Measurements from ENCODE around the gene CHCHD5.
"Not testable (repeated sequence)": the region's sequence is repeated elsewhere in the genome, so short reads cannot be mapped to it uniquely, and the experiment has no call there.

CHCHD5 gene

GRCh38 chr2:112614201-112614840, 29.9 kb downstream of the CHCHD5 start:
- H3K4me2 ChIP-seq (ENCODE audit: insufficient read depth, low read length, poor library complexity, severe bottlenecking) = no peak overlapping the region
- peak overlapping the region; percentile 44 for H3K18ac ChIP-seq (ENCODE audit: low read length)
- no peak overlapping the region for H2BK5ac ChIP-seq (ENCODE audit: low read length)
- H2BK12ac ChIP-seq (ENCODE audit: low read length) = no peak overlapping the region
- no peaks in the 10 kb centered on the region for H3K27me3 ChIP-seq (ENCODE audit: control insufficient read depth in 3 of 3, insufficient read depth in 3 of 3, low read depth in 1 of 3, low read length in 3 of 3)
- H2AK5ac ChIP-seq (ENCODE audit: low read depth, low read length) = no peak overlapping the region
- no peak overlapping the region for H4K91ac ChIP-seq (ENCODE audit: low read depth, low read length, poor library complexity)
- H4K8ac ChIP-seq (ENCODE audit: low read depth, low read length) = no peak overlapping the region
- no peak overlapping the region for H2BK15ac ChIP-seq (ENCODE audit: low read length)
- H3K36me3 ChIP-seq (replicated peaks in 1 of 2; ENCODE audit: control insufficient read depth in 2 of 2, insufficient read depth in 2 of 2, low read length in 2 of 2) = no peaks in the 10 kb centered on the region
- no peaks in the 10 kb centered on the region for H3K79me1 ChIP-seq (ENCODE audit: low read depth, low read length)
- DNase-seq (ENCODE audit: low spot score) = no peak
- no peak overlapping the region for H3K4me3 ChIP-seq (ENCODE audit: low read length in 2 of 2)
- no CpG with 5 or more reads among the region's 13 CpGs for WGBS, 2 donors (ENCODE audit: extremely low coverage in 2 of 2, insufficient read length in 2 of 2, insufficient replicate concordance in 1 of 2)
- no peak overlapping the region for H2AFZ ChIP-seq (ENCODE audit: low read length)
- H3K4me1 ChIP-seq (ENCODE audit: control insufficient read depth in 2 of 2, insufficient read depth in 1 of 2, low read depth in 1 of 2, low read length in 2 of 2) = peaks cover 0 to 6% of the 10 kb centered on the region in 2 donors
- H3K9me3 ChIP-seq (replicated peaks in 1 of 2; ENCODE audit: control insufficient read depth in 2 of 2, insufficient read depth in 1 of 2, low read depth in 1 of 2, low read length in 2 of 2) = no peaks in the 10 kb centered on the region
- no peak overlapping the region for H2BK120ac ChIP-seq (ENCODE audit: low read depth, low read length)
- H3K4ac ChIP-seq (ENCODE audit: low read length) = no peak overlapping the region
- H3K27ac ChIP-seq (replicated peaks; ENCODE audit: low read length) = no peak overlapping the region
- no peak overlapping the region for H3K23ac ChIP-seq (ENCODE audit: low read depth, low read length, poor library complexity)
- no peak overlapping the region for H3K9ac ChIP-seq (ENCODE audit: low read depth, low read length, poor library complexity)
- no peak overlapping the region for H3K14ac ChIP-seq (ENCODE audit: low read length)

GRCh38 chr2:112615051-112615450, 30.6 kb downstream of the CHCHD5 start:
- WGBS, 2 donors (ENCODE audit: extremely low coverage in 2 of 2, insufficient read length in 2 of 2, insufficient replicate concordance in 1 of 2) = no CpG with 5 or more reads among the region's 8 CpGs
- no peaks in the 10 kb centered on the region for H3K79me1 ChIP-seq (ENCODE audit: low read depth, low read length)
- no peak overlapping the region for H4K91ac ChIP-seq (ENCODE audit: low read depth, low read length, poor library complexity)
- no peak overlapping the region for H3K23ac ChIP-seq (ENCODE audit: low read depth, low read length, poor library complexity)
- H3K36me3 ChIP-seq (replicated peaks in 1 of 2; ENCODE audit: control insufficient read depth in 2 of 2, insufficient read depth in 2 of 2, low read length in 2 of 2) = no peaks in the 10 kb centered on the region
- no peak overlapping the region for H2BK15ac ChIP-seq (ENCODE audit: low read length)
- H3K4me3 ChIP-seq (ENCODE audit: low read length in 2 of 2) = no peak overlapping the region
- no peak overlapping the region for H3K4me2 ChIP-seq (ENCODE audit: insufficient read depth, low read length, poor library complexity, severe bottlenecking)
- H4K8ac ChIP-seq (ENCODE audit: low read depth, low read length) = no peak overlapping the region
- H2BK12ac ChIP-seq (ENCODE audit: low read length) = no peak overlapping the region
- H3K27me3 ChIP-seq (ENCODE audit: control insufficient read depth in 3 of 3, insufficient read depth in 3 of 3, low read depth in 1 of 3, low read length in 3 of 3) = no peaks in the 10 kb centered on the region
- peaks cover 0 to 6% of the 10 kb centered on the region in 2 donors for H3K4me1 ChIP-seq (ENCODE audit: control insufficient read depth in 2 of 2, insufficient read depth in 1 of 2, low read depth in 1 of 2, low read length in 2 of 2)
- H2AFZ ChIP-seq (ENCODE audit: low read length) = no peak overlapping the region
- H3K18ac ChIP-seq (ENCODE audit: low read length) = no peak overlapping the region
- no peak for DNase-seq (ENCODE audit: low spot score)
- H2AK5ac ChIP-seq (ENCODE audit: low read depth, low read length) = no peak overlapping the region
- H3K14ac ChIP-seq (ENCODE audit: low read length) = no peak overlapping the region
- H3K9me3 ChIP-seq (replicated peaks in 1 of 2; ENCODE audit: control insufficient read depth in 2 of 2, insufficient read depth in 1 of 2, low read depth in 1 of 2, low read length in 2 of 2) = no peaks in the 10 kb centered on the region
- no peak overlapping the region for H3K27ac ChIP-seq (replicated peaks; ENCODE audit: low read length)
- no peak overlapping the region for H3K4ac ChIP-seq (ENCODE audit: low read length)
- H3K9ac ChIP-seq (ENCODE audit: low read depth, low read length, poor library complexity) = no peak overlapping the region
- no peak overlapping the region for H2BK5ac ChIP-seq (ENCODE audit: low read length)
- H2BK120ac ChIP-seq (ENCODE audit: low read depth, low read length) = no peak overlapping the region

DNA sequence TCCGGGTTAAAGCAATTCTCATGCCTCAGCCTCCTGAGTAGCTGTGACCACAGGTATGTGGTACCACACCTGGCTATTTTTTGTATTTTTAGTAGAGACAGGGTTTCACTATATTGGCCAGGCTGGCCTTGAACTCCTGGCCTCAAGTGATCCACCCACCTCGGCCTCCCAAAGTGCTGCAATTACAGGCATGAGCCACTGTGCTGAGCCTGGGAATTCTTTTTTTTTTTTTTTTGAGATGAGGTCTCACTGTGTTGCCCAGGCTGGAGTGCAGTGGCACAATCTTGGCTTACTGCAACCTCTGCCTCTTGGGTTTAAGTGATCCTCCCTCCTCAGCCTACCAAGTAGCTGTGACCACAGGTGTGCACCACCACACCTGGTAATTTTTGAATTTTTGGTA, 31.4 kb downstream of the CHCHD5 start:
- not testable (repeated sequence) for H2BK5ac ChIP-seq (ENCODE audit: low read length)

GRCh38 chr2:112618383-112618782, 34.0 kb downstream of the CHCHD5 start:
- no peak overlapping the region for H3K27ac ChIP-seq (replicated peaks; ENCODE audit: low read length)
- WGBS, 2 donors (ENCODE audit: extremely low coverage in 2 of 2, insufficient read length in 2 of 2, insufficient replicate concordance in 1 of 2) = no CpG with 5 or more reads among the region's 6 CpGs
- no peaks in the 10 kb centered on the region for H3K79me1 ChIP-seq (ENCODE audit: low read depth, low read length)
- H4K91ac ChIP-seq (ENCODE audit: low read depth, low read length, poor library complexity) = no peak overlapping the region
- H2BK12ac ChIP-seq (ENCODE audit: low read length) = no peak overlapping the region
- H2AK5ac ChIP-seq (ENCODE audit: low read depth, low read length) = no peak overlapping the region
- H3K4ac ChIP-seq (ENCODE audit: low read length) = no peak overlapping the region
- H2AFZ ChIP-seq (ENCODE audit: low read length) = no peak overlapping the region
- no peak overlapping the region for H3K4me2 ChIP-seq (ENCODE audit: insufficient read depth, low read length, poor library complexity, severe bottlenecking)
- no peaks in the 10 kb centered on the region for H3K36me3 ChIP-seq (replicated peaks in 1 of 2; ENCODE audit: control insufficient read depth in 2 of 2, insufficient read depth in 2 of 2, low read length in 2 of 2)
- H3K14ac ChIP-seq (ENCODE audit: low read length) = no peak overlapping the region
- H3K4me3 ChIP-seq (ENCODE audit: low read length in 2 of 2) = no peak overlapping the region
- H3K9me3 ChIP-seq (replicated peaks in 1 of 2; ENCODE audit: control insufficient read depth in 2 of 2, insufficient read depth in 1 of 2, low read depth in 1 of 2, low read length in 2 of 2) = no peaks in the 10 kb centered on the region
- no peaks in the 10 kb centered on the region for H3K27me3 ChIP-seq (ENCODE audit: control insufficient read depth in 3 of 3, insufficient read depth in 3 of 3, low read depth in 1 of 3, low read length in 3 of 3)
- no peak overlapping the region for H3K23ac ChIP-seq (ENCODE audit: low read depth, low read length, poor library complexity)
- H3K18ac ChIP-seq (ENCODE audit: low read length) = no peak overlapping the region
- no peak overlapping the region for H4K8ac ChIP-seq (ENCODE audit: low read depth, low read length)
- no peak overlapping the region for H3K9ac ChIP-seq (ENCODE audit: low read depth, low read length, poor library complexity)
- no peak for DNase-seq (ENCODE audit: low spot score)
- peaks cover 0 to 8% of the 10 kb centered on the region in 2 donors for H3K4me1 ChIP-seq (ENCODE audit: control insufficient read depth in 2 of 2, insufficient read depth in 1 of 2, low read depth in 1 of 2, low read length in 2 of 2)
- H2BK5ac ChIP-seq (ENCODE audit: low read length) = no peak overlapping the region
- H2BK15ac ChIP-seq (ENCODE audit: low read length) = no peak overlapping the region
- no peak overlapping the region for H2BK120ac ChIP-seq (ENCODE audit: low read depth, low read length)

More for the DNA sequence above, 31.4 kb downstream of the CHCHD5 start:
- H3K9me3 ChIP-seq (replicated peaks in 1 of 2; ENCODE audit: control insufficient read depth in 2 of 2, insufficient read depth in 1 of 2, low read depth in 1 of 2, low read length in 2 of 2); H2BK15ac ChIP-seq (ENCODE audit: low read length); H2BK12ac ChIP-seq (ENCODE audit: low read length); H4K91ac ChIP-seq (ENCODE audit: low read depth, low read length, poor library complexity); H3K4me2 ChIP-seq (ENCODE audit: insufficient read depth, low read length, poor library complexity, severe bottlenecking); DNase-seq (ENCODE audit: low spot score); H3K4me3 ChIP-seq (ENCODE audit: low read length in 2 of 2); H3K4ac ChIP-seq (ENCODE audit: low read length); H3K79me1 ChIP-seq (ENCODE audit: low read depth, low read length); H2AFZ ChIP-seq (ENCODE audit: low read length); H3K36me3 ChIP-seq (replicated peaks in 1 of 2; ENCODE audit: control insufficient read depth in 2 of 2, insufficient read depth in 2 of 2, low read length in 2 of 2); H3K9ac ChIP-seq (ENCODE audit: low read depth, low read length, poor library complexity); H4K8ac ChIP-seq (ENCODE audit: low read depth, low read length); H3K23ac ChIP-seq (ENCODE audit: low read depth, low read length, poor library complexity); H2BK120ac ChIP-seq (ENCODE audit: low read depth, low read length); H3K18ac ChIP-seq (ENCODE audit: low read length); H3K27me3 ChIP-seq (ENCODE audit: control insufficient read depth in 3 of 3, insufficient read depth in 3 of 3, low read depth in 1 of 3, low read length in 3 of 3); H3K27ac ChIP-seq (replicated peaks; ENCODE audit: low read length); H3K14ac ChIP-seq (ENCODE audit: low read length); H2AK5ac ChIP-seq (ENCODE audit: low read depth, low read length); H3K4me1 ChIP-seq (ENCODE audit: control insufficient read depth in 2 of 2, insufficient read depth in 1 of 2, low read depth in 1 of 2, low read length in 2 of 2): not testable (repeated sequence)
- WGBS, 2 donors (ENCODE audit: extremely low coverage in 2 of 2, insufficient read length in 2 of 2, insufficient replicate concordance in 1 of 2) = no CpG with 5 or more reads among the region's 2 CpGs

All from neuronal stem cell (in vitro differentiated cells).